Epithelial cell of esophagus (primary cell): ENCODE results near the gene ARVCF.

ENCODE experiments used
- DNase-seq: peaks from one replicate; pipeline ENCODE4 v3.0.0; 2010; ENCODE audit warnings: low read depth
- H3K4me3 ChIP-seq: 2 replicates; pipeline ENCODE4 v1.5.1; 2011; ENCODE audit warnings: mild to moderate bottlenecking, low read length, control low read depth
- TF ChIP-seq, protein P1 (sequence below): IDR thresholded peaks from 2 replicates; pipeline ENCODE4 v1.5.1; 2011; ENCODE audit warnings: low read depth, mild to moderate bottlenecking, low read length, control low read depth, inconsistent platforms; ENCODE audit not compliant: insufficient read depth; ENCODE audit errors: missing control alignments

Gene ARVCF

GRCh38 chr22:19963863-19964642 lies 52.6 kb downstream of the ARVCF start:
- TF ChIP-seq, protein P1, sequence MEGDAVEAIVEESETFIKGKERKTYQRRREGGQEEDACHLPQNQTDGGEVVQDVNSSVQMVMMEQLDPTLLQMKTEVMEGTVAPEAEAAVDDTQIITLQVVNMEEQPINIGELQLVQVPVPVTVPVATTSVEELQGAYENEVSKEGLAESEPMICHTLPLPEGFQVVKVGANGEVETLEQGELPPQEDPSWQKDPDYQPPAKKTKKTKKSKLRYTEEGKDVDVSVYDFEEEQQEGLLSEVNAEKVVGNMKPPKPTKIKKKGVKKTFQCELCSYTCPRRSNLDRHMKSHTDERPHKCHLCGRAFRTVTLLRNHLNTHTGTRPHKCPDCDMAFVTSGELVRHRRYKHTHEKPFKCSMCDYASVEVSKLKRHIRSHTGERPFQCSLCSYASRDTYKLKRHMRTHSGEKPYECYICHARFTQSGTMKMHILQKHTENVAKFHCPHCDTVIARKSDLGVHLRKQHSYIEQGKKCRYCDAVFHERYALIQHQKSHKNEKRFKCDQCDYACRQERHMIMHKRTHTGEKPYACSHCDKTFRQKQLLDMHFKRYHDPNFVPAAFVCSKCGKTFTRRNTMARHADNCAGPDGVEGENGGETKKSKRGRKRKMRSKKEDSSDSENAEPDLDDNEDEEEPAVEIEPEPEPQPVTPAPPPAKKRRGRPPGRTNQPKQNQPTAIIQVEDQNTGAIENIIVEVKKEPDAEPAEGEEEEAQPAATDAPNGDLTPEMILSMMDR: no peak
- no peak for DNase-seq
- H3K4me3 ChIP-seq: no peak overlapping the region

DNA sequence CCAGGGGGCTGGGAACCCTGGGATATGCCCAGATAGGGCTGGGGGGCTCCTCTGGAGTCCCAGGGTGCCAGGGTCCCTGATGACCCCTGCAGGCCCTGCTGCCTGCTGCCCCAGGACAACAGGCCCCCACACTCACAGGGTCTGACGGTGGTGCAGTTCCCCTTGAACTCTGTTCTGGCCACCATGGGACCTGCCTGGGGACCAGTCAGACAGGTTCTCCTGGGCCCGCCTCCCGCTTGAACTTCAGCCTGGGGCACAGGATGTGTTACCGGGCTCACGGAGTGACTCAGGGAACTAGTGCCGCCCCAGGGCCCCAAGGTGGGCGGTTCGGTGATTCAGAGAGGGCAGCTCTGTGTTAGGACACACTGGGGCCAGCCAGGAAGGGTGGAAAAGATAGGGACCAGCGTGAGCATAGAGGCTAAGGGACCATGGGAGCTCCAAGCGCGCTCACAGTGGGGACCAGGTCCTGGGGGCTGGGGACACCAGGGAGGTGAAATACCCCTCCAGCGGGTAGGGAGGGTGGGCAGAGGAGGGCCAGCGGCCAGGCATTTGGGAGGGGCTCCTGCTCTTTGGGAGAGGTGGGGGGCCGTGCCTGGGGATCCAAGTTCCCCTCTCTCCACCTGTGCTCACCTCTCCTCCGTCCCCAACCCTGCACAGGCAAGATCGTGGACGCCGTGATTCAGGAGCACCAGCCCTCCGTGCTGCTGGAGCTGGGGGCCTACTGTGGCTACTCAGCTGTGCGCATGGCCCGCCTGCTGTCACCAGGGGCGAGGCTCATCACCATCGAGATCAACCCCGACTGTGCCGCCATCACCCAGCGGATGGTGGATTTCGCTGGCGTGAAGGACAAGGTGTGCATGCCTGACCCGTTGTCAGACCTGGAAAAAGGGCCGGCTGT lies 53.5 kb downstream of the ARVCF start:
- H3K4me3 ChIP-seq: peak overlapping the region; percentile 45
- peak; percentile 98 for DNase-seq
- TF ChIP-seq, protein P1: no peak

DNA sequence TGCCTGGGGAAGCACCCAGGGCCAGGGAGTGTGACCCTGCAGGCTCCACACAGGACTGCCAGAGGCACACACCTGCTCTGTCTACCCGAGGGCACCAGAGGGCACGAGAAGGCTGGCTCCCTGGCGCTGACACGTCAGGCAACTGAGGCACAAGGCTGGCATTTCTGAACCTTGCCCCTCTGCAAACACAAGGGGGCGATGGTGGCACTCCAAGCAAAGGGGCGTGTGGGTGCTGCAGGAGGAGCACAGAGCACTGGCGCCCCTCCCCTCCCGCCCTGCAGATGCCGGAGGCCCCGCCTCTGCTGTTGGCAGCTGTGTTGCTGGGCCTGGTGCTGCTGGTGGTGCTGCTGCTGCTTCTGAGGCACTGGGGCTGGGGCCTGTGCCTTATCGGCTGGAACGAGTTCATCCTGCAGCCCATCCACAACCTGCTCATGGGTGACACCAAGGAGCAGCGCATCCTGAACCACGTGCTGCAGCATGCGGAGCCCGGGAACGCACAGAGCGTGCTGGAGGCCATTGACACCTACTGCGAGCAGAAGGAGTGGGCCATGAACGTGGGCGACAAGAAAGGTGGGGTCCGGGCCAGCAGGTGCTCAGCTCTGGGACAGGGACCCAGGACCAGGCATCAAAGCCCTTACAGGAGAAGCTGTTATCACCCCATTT lies 54.2 kb downstream of the ARVCF start:
- TF ChIP-seq, protein P1: peak; percentile 81
- DNase-seq: peak; percentile 93
- peak overlapping the region; percentile 45 for H3K4me3 ChIP-seq

DNA sequence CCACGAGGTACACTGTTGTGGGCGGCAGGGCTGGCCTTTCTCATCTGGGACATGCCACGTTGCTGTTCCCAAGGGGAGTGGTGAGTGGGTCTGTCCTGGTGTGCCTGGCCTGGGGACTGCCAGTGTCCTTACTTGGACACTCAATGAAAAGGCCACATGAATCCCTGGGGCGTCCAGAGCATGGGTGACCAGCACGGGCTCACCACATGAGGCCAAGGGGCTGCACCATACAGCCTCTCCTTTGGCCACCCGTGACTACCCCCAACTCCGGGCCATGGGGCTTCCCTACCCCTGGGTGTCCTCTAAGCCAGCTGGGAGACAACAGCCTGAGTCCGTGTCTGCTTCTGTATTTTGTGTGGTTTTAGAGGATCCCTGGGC lies 54.8 kb downstream of the ARVCF start:
- no peak overlapping the region for H3K4me3 ChIP-seq
- TF ChIP-seq, protein P1: no peak
- DNase-seq: no peak

GRCh38 chr22:19961201-19961580 lies 55.4 kb downstream of the ARVCF start:
- no peak for DNase-seq
- TF ChIP-seq, protein P1: no peak
- H3K4me3 ChIP-seq: no peak overlapping the region

DNA sequence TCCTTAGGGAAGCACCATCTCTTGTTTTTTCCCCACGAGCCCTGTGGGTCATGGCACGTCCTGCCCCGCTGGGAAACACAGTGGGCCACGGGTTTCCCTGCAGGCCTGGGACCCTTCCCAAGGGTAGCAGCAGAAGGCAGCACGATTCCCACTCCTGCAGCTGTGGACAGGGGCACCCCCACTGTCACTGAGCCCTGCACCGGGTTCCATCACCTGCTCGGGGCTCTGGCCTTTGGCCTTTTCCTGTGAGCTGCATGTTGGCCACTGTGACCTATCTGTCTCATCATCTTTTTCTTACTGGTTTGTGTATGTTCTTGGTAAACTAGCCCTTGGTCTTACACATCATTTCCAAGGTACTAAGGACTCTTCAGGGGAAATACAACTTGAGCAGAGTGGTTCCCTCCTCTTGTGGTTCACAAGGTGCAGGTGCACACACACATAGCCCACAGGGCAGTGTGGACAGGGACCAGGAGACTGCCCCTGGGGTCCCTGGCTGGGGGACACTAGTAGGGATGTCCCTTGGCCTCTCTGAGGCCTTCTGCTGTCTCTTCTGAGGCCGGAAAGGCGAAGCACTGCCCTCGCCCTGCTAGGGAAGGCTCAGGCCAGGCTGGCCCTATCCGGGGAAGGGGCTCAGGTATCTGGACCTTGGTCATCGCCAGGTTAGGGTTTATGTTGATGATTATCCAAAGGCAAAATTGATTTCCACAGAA lies 56.0 kb downstream of the ARVCF start:
- DNase-seq: no peak
- TF ChIP-seq, protein P1: no peak
- H3K4me3 ChIP-seq: no peak overlapping the region
